ENCODE measurements around the gene TUBA1B.

TUBA1B gene

GRCh38 chr12:49109641-49110463, 21.3 kb downstream of the TUBA1B start:
- Mint-ChIP-seq H3K9me3 (no peaks in the 10 kb centered on the region), H3K4me1 (ENCODE audit: low read depth) (peaks cover 24% of the 10 kb centered on the region), H3K36me3 (ENCODE audit: low read depth) (no peaks in the 10 kb centered on the region), H3K4me3 (peak overlapping the region; percentile 98), H3K27me3 (ENCODE audit: low read depth) (no peaks in the 10 kb centered on the region), H3K27ac (peak overlapping the region; percentile 92)
- DNase-seq (ENCODE audit: low spot score), result no peak

GRCh38 chr12:49108958-49109404, 22.2 kb downstream of the TUBA1B start:
- no peaks in the 10 kb centered on the region for H3K27me3 Mint-ChIP-seq (ENCODE audit: low read depth)
- peaks cover 27% of the 10 kb centered on the region for H3K4me1 Mint-ChIP-seq (ENCODE audit: low read depth)
- H3K4me3 Mint-ChIP-seq, result peak overlapping the region; percentile 98

GRCh38 chr12:49105504-49106084, 25.6 kb downstream of the TUBA1B start:
- H3K27me3 Mint-ChIP-seq (ENCODE audit: low read depth), result no peaks in the 10 kb centered on the region
- H3K4me1 Mint-ChIP-seq (ENCODE audit: low read depth), result peaks cover 18% of the 10 kb centered on the region
- H3K27ac Mint-ChIP-seq, result no peak overlapping the region
- no peak overlapping the region for H3K4me3 Mint-ChIP-seq
- DNase-seq (ENCODE audit: low spot score), result no peak
- H3K36me3 Mint-ChIP-seq (ENCODE audit: low read depth), result peaks cover 14% of the 10 kb centered on the region
- no peaks in the 10 kb centered on the region for H3K9me3 Mint-ChIP-seq

More at GRCh38 chr12:49108958-49109404, 22.2 kb downstream of the TUBA1B start:
- no peak for DNase-seq (ENCODE audit: low spot score)
- H3K27ac Mint-ChIP-seq, result peak overlapping the region; percentile 86
- H3K9me3 Mint-ChIP-seq, result no peaks in the 10 kb centered on the region
- H3K36me3 Mint-ChIP-seq (ENCODE audit: low read depth), result peaks cover 3% of the 10 kb centered on the region

GRCh38 chr12:49104822-49105221, 26.4 kb downstream of the TUBA1B start:
- Mint-ChIP-seq H3K36me3 (ENCODE audit: low read depth) (peaks cover 21% of the 10 kb centered on the region), H3K4me1 (ENCODE audit: low read depth) (peaks cover 17% of the 10 kb centered on the region), H3K4me3 (no peak overlapping the region), H3K27ac (no peak overlapping the region), H3K9me3 (no peaks in the 10 kb centered on the region), H3K27me3 (ENCODE audit: low read depth) (no peaks in the 10 kb centered on the region)
- no peak for DNase-seq (ENCODE audit: low spot score)

GRCh38 chr12:49100380-49100779, 30.8 kb downstream of the TUBA1B start:
- DNase-seq (ENCODE audit: low spot score), result no peak
- Mint-ChIP-seq H3K27ac (no peak overlapping the region), H3K4me3 (no peak overlapping the region), H3K4me1 (ENCODE audit: low read depth) (peaks cover 3% of the 10 kb centered on the region), H3K36me3 (ENCODE audit: low read depth) (peaks cover 32% of the 10 kb centered on the region), H3K9me3 (no peaks in the 10 kb centered on the region), H3K27me3 (ENCODE audit: low read depth) (peaks cover 7% of the 10 kb centered on the region)

DNA sequence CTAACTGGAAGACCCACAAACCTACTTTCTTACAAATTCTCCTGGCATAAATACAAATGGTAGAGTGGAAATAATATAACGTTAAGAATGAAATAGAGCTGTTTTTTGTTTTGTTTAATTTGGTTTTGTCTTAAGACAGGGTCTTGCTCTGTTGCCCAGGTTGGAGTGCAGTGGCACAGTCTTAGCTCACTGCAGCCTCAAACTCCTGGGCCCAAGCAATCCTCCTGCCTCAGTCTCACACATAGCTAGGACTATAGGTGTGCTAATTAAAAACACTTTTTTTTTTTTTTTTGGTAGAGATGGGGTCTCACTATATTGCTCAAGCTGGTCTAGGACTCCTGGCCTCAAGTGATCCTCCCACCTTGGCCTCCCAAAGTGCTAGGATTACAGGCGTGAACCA, 32.5 kb downstream of the TUBA1B start:
- H3K9me3 Mint-ChIP-seq, result no peaks in the 10 kb centered on the region
- no peak overlapping the region for H3K4me3 Mint-ChIP-seq
- peaks cover 3% of the 10 kb centered on the region for H3K4me1 Mint-ChIP-seq (ENCODE audit: low read depth)
- peaks cover 26% of the 10 kb centered on the region for H3K36me3 Mint-ChIP-seq (ENCODE audit: low read depth)
- H3K27me3 Mint-ChIP-seq (ENCODE audit: low read depth), result peaks cover 22% of the 10 kb centered on the region
- H3K27ac Mint-ChIP-seq, result no peak overlapping the region
- DNase-seq (ENCODE audit: low spot score), result no peak

GRCh38 chr12:49098035-49098451, 33.2 kb downstream of the TUBA1B start:
- H3K27me3 Mint-ChIP-seq (ENCODE audit: low read depth), result peaks cover 29% of the 10 kb centered on the region
- peaks cover 9% of the 10 kb centered on the region for H3K4me1 Mint-ChIP-seq (ENCODE audit: low read depth)
- peaks cover 24% of the 10 kb centered on the region for H3K36me3 Mint-ChIP-seq (ENCODE audit: low read depth)
- DNase-seq (ENCODE audit: low spot score), result peak; percentile 31
- no peak overlapping the region for H3K27ac Mint-ChIP-seq
- no peaks in the 10 kb centered on the region for H3K9me3 Mint-ChIP-seq
- no peak overlapping the region for H3K4me3 Mint-ChIP-seq

DNA sequence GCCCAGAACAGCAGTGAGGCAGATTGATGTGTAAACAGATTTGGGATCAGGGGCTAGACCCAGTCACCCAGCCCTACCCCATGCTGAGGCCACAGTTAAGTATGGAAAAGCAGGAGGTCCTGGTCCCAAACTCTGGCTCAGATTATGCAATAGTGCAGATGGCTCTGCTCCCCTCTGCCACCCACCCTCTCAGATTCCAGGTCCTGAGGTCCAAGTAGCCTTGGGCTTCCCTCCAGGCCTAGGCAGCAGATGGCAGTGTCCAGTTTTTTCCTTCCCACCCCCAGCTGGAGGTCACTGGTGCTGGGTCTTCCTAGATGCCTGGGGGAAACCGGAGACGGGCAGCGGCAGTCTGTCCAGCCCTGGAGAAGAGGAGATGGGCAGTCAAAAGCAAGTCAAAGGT, 33.8 kb downstream of the TUBA1B start:
- peaks cover 24% of the 10 kb centered on the region for H3K36me3 Mint-ChIP-seq (ENCODE audit: low read depth)
- H3K4me1 Mint-ChIP-seq (ENCODE audit: low read depth), result peaks cover 12% of the 10 kb centered on the region
- no peak overlapping the region for H3K27ac Mint-ChIP-seq
- H3K27me3 Mint-ChIP-seq (ENCODE audit: low read depth), result peaks cover 35% of the 10 kb centered on the region
- DNase-seq (ENCODE audit: low spot score), result no peak
- no peak overlapping the region for H3K4me3 Mint-ChIP-seq
- no peaks in the 10 kb centered on the region for H3K9me3 Mint-ChIP-seq

- DNase-seq (ENCODE audit: low spot score), result no peak
- no peak overlapping the region for H3K4me3 Mint-ChIP-seq
- peaks cover 58% of the 10 kb centered on the region for H3K27me3 Mint-ChIP-seq (ENCODE audit: low read depth)
These were observed 36.2 kb downstream of the TUBA1B start for GRCh38 chr12:49094975-49095365.

DNA sequence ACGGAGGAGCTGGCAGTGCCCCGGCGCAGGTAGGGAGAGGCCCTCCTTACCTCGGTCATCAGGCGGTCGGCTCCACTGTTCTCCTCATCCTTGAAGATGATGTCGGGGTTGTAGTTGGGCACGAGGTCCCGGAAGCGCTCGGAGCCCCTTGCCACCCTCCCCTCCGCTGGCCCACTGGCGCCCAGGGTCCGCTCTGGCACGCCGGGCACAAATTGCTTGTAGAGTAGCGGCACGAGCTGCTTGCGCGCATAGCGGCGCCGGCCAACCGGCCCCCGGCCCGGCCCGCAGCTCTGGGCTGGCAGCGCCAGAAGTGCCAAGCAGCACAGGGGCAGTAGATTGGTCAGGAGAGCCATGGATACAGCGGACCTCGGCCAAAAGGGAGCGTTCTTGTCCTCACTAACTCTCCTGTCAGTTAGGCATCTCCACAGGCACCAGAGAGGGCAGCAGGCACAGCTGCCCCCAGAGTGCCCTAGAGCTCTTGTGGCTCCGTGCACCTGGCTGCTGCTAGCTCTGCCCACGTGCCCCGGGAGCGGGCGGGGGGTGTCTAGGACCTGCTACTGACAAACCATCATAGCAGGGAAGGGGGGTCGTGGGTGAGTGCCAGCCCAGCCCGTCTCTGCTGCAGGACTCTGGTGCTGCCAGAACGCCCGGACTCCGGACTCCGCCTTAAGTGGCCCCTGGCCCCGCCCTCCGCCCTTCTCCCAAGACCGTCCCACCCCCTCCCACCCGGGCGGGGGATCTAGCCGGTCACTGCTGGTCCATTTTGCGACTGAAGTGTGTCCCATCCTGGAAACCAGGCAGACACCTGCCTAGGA, 36.8 kb downstream of the TUBA1B start, which contains the start of gene DHH:
Gene DHH (minus strand): TSS at position 642 of the 815 bp plus-strand sequence. CDS start 289 bp downstream, at position 353.
- peaks cover 9% of the 10 kb centered on the region for H3K36me3 Mint-ChIP-seq (ENCODE audit: low read depth)
- H3K9me3 Mint-ChIP-seq, result no peaks in the 10 kb centered on the region
- peaks cover 31% of the 10 kb centered on the region for H3K4me1 Mint-ChIP-seq (ENCODE audit: low read depth)
- no peak within 1 kb of the TSS for H3K27ac Mint-ChIP-seq
- no peak within 1 kb of the TSS for H3K4me3 Mint-ChIP-seq
- no peak for DNase-seq (ENCODE audit: low spot score)
- H3K27me3 Mint-ChIP-seq (ENCODE audit: low read depth), result peaks cover 62% of the 10 kb centered on the region

More at GRCh38 chr12:49094975-49095365, 36.2 kb downstream of the TUBA1B start:
- Mint-ChIP-seq H3K4me1 (ENCODE audit: low read depth) (peaks cover 28% of the 10 kb centered on the region), H3K27ac (no peak overlapping the region), H3K9me3 (no peaks in the 10 kb centered on the region), H3K36me3 (ENCODE audit: low read depth) (peaks cover 13% of the 10 kb centered on the region)

DNA sequence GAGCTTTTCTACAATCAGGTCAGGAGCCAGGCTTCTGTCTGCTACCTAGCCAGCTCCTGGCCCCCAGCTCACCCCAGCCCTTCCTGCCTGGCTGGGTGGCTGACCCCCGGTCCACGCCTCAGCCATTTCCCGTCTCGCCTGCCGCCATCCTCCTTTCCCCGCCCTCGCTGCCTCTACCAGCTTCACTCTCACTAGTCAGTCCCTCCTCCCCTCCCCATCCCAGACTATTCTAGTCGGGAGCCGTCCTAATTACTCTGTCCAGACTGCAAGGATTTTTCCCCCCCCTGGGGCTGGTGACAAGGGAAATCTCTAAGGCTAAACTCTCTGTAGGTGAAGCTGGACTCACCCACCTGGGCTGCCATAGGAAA, 37.4 kb downstream of the TUBA1B start:
- H3K27ac Mint-ChIP-seq, result no peak overlapping the region
- peaks cover 32% of the 10 kb centered on the region for H3K4me1 Mint-ChIP-seq (ENCODE audit: low read depth)
- H3K9me3 Mint-ChIP-seq, result no peaks in the 10 kb centered on the region
- no peak overlapping the region for H3K4me3 Mint-ChIP-seq
- peaks cover 9% of the 10 kb centered on the region for H3K36me3 Mint-ChIP-seq (ENCODE audit: low read depth)
- H3K27me3 Mint-ChIP-seq (ENCODE audit: low read depth), result peaks cover 67% of the 10 kb centered on the region
- DNase-seq (ENCODE audit: low spot score), result no peak

DNA sequence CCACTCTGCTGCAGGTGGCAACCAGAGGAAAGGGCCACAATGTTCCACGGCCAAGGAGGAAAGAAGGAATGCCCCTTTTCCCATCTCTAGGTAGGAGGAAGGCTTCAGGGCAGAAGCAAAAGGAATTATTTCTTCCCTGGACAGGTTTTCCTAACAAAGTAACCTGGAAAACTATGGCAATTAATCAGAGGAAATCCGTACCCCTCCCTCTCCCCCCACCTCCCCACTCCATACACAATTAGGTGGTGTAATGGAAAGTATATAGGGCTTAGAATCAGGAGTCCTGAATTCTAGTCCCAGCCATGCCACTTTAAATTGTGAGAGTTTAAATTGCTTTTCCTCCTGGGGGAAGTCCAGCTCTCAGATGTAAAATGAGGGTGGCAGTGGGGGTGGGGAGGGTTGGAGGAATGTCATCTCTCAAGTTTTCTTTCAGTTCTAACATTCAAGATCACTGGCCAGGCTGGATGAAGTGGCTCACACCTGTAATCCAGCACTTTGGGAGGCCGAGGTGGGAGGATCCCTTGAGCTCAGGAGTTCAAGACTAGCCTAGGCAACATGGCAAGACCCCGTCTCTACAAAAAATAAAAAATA, 38.3 kb downstream of the TUBA1B start:
- H3K4me3 Mint-ChIP-seq, result no peak overlapping the region
- no peak overlapping the region for H3K27ac Mint-ChIP-seq
- no peaks in the 10 kb centered on the region for H3K9me3 Mint-ChIP-seq
- peaks cover 72% of the 10 kb centered on the region for H3K27me3 Mint-ChIP-seq (ENCODE audit: low read depth)
- no peak for DNase-seq (ENCODE audit: low spot score)
- peaks cover 40% of the 10 kb centered on the region for H3K4me1 Mint-ChIP-seq (ENCODE audit: low read depth)
- peaks cover 4% of the 10 kb centered on the region for H3K36me3 Mint-ChIP-seq (ENCODE audit: low read depth)

- Mint-ChIP-seq H3K4me1 (ENCODE audit: low read depth) (peaks cover 47% of the 10 kb centered on the region), H3K36me3 (ENCODE audit: low read depth) (peaks cover 4% of the 10 kb centered on the region), H3K4me3 (peak overlapping the region; percentile 60), H3K27me3 (ENCODE audit: low read depth) (peaks cover 72% of the 10 kb centered on the region), H3K9me3 (no peaks in the 10 kb centered on the region), H3K27ac (no peak overlapping the region)
- DNase-seq (ENCODE audit: low spot score), result peak; percentile 53
These were observed 38.9 kb downstream of the TUBA1B start for GRCh38 chr12:49092086-49092815.

Measured in T-helper 2 cell treated with Interferon-gamma antibody and Interleukin-4, amounts not matched to agents 5 μg/mL and 100 μg/mL, for 36 hours (primary cell).